Brain microvascular endothelial cell (primary cell): Measurements from ENCODE around the gene PER2.

Experiments used
- DNase-seq: peaks from one replicate; pipeline ENCODE4 v3.0.0-alpha.2; 2020
- H3K27ac ChIP-seq: fragments of 250-450 bp; sonication (Bioruptor Pico); 2 replicates; pipeline ENCODE4 v1.5.1; 2020; ENCODE audit warnings: mild to moderate bottlenecking, moderate library complexity
- H3K27me3 ChIP-seq: fragments of 250-450 bp; sonication (Bioruptor Pico); replicated peaks from 2 replicates; pipeline ENCODE4 v1.5.1; 2020; ENCODE audit warnings: mild to moderate bottlenecking
- H3K36me3 ChIP-seq: fragments of 250-450 bp; sonication (Bioruptor Pico); replicated peaks from 2 replicates; pipeline ENCODE4 v1.5.1; 2020; ENCODE audit warnings: mild to moderate bottlenecking
- H3K4me3 ChIP-seq: 2 replicates; pipeline ENCODE4 v1.5.1; 2011; ENCODE audit warnings: low read depth, mild to moderate bottlenecking, control low read depth, low read length, moderate library complexity
- in situ Hi-C: cut with HindIII; loops from 2 replicates; pipeline ENCODE4 v1.10.0; 2017; ENCODE audit warnings: low sequenced_read_pairs, low pct_ligation_motif_present
- TF ChIP-seq, protein P1 (sequence below): IDR thresholded peaks from 2 replicates; pipeline ENCODE4 v1.5.1; 2011; ENCODE audit warnings: low read depth, mild to moderate bottlenecking, moderate library complexity, low read length, control low read depth, inconsistent platforms; ENCODE audit errors: missing control alignments

The PER2 gene

DNA sequence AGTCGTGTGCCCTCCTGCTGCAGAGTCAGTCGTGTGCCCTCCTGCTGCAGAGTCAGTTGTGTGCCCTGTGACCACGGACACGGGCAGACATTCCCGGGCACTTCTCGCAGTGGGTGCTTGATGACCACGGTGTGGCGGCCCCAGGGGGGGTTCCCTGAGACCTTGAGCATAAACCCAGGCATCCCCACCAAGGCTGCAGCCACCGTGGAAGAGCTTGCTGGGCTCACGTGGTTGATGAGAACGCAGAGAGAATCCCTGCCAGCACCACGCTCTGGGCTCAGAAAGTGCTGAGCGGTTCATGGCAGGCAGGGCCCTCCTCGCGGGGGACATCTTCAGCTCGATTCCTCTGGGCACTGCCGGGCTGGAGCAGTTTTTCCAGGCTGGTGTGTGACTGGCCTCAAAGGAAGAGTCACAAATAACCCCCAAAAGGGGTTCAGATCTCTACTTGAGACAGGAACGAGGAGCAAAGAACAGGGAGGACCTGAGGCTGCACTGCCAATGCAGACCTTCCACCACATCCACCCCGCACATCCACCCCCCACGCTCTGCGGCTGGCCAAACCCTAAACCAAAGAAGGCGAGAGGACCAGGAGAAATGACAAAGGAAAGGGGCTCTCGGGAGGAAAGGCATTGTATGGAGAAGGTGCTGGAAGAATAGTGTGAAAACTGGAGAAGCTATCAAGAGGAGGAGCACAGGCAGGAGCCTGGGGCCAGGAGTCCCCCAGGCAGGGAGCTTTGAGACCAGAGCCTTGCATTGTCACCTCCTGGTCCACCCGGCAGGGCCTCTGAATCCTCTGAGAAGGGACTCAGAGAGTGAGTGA lies 8.4 kb upstream of the PER2 start:
- H3K27ac ChIP-seq: no peak overlapping the region
- H3K27me3 ChIP-seq: peaks cover 5% of the 10 kb centered on the region
- no peak overlapping the region for H3K4me3 ChIP-seq
- no peaks in the 10 kb centered on the region for H3K36me3 ChIP-seq
- DNase-seq: no peak
- in situ Hi-C loops: no loop called here
- TF ChIP-seq, protein P1, sequence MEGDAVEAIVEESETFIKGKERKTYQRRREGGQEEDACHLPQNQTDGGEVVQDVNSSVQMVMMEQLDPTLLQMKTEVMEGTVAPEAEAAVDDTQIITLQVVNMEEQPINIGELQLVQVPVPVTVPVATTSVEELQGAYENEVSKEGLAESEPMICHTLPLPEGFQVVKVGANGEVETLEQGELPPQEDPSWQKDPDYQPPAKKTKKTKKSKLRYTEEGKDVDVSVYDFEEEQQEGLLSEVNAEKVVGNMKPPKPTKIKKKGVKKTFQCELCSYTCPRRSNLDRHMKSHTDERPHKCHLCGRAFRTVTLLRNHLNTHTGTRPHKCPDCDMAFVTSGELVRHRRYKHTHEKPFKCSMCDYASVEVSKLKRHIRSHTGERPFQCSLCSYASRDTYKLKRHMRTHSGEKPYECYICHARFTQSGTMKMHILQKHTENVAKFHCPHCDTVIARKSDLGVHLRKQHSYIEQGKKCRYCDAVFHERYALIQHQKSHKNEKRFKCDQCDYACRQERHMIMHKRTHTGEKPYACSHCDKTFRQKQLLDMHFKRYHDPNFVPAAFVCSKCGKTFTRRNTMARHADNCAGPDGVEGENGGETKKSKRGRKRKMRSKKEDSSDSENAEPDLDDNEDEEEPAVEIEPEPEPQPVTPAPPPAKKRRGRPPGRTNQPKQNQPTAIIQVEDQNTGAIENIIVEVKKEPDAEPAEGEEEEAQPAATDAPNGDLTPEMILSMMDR: no peak

DNA sequence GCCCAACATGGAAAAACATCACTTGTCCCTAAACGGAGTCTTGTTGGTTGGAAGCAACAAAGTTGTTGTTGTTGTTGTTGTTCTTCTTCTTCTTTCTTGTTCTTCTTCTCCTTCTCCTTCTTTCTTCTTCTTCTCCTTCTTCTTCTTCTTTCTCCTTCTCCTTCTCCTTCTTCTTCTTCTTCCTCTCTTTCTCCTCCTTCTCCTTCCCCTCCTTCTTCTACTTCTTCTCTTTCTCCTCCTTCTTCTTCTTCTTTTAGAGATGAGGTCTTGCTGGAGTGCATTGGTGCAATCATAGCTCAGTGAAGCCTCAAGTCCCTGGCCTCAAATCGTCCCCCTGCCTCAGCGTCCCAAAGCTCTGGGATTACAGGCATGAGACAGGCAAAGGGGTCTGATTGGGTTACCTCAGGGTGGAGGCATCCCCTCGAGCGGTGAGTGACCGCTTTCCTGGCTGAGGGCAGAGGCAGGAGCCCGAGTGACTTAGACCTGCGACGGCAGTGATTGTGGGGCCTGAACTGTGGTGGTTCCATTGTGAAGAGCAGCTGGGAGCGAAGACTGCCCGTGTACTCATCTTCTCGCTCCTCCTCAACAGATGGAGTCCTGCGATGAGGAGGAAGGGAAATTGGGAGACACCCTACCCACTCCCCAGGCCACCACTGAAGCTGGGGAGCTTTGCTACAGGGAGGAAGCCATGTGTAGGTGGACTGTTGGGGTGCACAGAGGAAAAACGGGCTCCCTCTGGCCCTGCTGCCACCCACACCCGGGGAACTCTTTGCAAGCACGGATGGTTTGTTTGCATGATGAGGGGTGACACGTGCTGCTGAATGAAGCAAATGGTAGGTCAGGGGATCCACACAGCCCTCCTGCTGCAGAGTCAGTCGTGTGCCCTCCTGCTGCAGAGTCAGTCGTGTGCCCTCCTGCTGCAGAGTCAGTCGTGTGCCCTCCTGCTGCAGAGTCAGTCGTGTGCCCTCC lies 7.0 kb upstream of the PER2 start:
- in situ Hi-C loops: no loop called here
- Histone ChIP-seq H3K4me3 (no peak overlapping the region), H3K27me3 (peaks cover 5% of the 10 kb centered on the region), H3K27ac (no peak overlapping the region), H3K36me3 (no peaks in the 10 kb centered on the region)
- TF ChIP-seq, protein P1: no peak
- DNase-seq: no peak

GRCh38 chr2:238294393-238295143 lies 6.2 kb upstream of the PER2 start:
- in situ Hi-C loops: no loop called here
- H3K27ac ChIP-seq: no peak overlapping the region
- H3K36me3 ChIP-seq: no peaks in the 10 kb centered on the region
- TF ChIP-seq, protein P1: no peak
- no peak for DNase-seq
- no peak overlapping the region for H3K4me3 ChIP-seq
- peaks cover 5% of the 10 kb centered on the region for H3K27me3 ChIP-seq

DNA sequence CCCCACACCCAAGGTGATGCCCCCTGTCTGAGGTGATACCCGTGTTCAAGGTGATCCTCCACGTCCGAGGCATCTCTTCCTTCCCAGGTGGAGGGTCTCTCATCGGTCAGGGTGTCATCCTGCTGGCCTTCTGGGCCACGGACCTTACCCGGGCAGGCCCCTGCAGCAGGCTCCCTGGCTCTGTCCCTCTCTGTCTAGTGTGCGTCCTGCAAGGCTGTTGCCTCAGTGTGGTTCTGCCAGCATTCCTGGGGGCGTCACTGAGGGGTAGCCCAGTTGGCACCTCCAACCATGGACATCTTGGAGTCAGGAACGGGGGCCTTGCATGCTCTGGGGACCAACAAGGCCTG lies 5.6 kb upstream of the PER2 start:
- TF ChIP-seq, protein P1: no peak
- Histone ChIP-seq H3K27me3 (peaks cover 5% of the 10 kb centered on the region), H3K4me3 (no peak overlapping the region), H3K27ac (no peak overlapping the region), H3K36me3 (no peaks in the 10 kb centered on the region)
- DNase-seq: no peak
- in situ Hi-C loops: no loop called here

DNA sequence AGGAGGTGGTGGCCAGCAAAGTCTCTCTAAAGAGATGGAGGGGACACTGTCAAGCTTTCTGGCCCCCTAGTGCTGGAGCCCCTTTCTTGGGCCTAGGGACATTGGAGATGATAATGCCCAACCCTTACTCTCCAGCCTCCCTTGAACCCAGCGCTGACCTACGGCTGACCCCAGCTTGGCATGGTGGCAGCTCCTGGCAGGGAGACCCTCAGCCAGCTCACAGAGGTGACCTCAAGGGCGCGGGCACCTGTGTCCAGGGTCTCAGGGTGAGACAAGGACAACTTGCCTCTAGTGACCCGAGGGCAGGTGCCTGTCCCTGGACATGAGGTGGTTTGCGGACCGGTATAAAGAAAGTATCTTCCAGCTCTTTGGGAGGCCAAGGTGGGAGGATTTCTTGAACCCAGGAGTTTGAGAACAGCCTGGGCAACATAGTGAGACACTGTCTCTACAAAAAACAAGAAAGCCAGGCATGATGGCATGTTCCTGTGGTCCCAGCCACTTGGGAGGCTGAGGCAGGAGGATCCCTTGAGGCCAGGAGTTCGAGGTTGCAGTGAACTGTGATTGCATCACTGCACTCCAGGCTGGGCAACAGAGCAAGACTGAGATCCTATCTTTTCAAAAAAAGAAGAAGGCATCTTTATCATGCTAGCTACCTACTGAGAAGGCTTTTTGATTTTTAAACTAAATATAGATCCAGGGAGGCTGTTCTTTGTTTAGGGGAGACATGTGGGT lies 3.3 kb upstream of the PER2 start:
- Histone ChIP-seq H3K36me3 (no peaks in the 10 kb centered on the region), H3K27ac (no peak overlapping the region)
- in situ Hi-C loops: no loop called here

More for the DNA sequence above, 3.3 kb upstream of the PER2 start:
- TF ChIP-seq, protein P1: no peak
- peaks cover 2% of the 10 kb centered on the region for H3K27me3 ChIP-seq
- no peak overlapping the region for H3K4me3 ChIP-seq
- no peak for DNase-seq
